WTC11 (cell line): ENCODE measurements around the gene TMEM88.

Experiments
- KAT7 ChIP-seq: sonication (generic); formaldehyde crosslinking; IDR thresholded peaks from 2 replicates; pipeline ENCODE4 v1.8.1; 2023; ENCODE audit warnings: missing genetic modification reagents, mild to moderate bottlenecking, borderline replicate concordance
- TF ChIP-seq, protein P1 (sequence below): sonication (generic); formaldehyde crosslinking; IDR thresholded peaks from 2 replicates; pipeline ENCODE4 v1.8.0; 2022; ENCODE audit warnings: mild to moderate bottlenecking, missing genetic modification reagents

DNA sequence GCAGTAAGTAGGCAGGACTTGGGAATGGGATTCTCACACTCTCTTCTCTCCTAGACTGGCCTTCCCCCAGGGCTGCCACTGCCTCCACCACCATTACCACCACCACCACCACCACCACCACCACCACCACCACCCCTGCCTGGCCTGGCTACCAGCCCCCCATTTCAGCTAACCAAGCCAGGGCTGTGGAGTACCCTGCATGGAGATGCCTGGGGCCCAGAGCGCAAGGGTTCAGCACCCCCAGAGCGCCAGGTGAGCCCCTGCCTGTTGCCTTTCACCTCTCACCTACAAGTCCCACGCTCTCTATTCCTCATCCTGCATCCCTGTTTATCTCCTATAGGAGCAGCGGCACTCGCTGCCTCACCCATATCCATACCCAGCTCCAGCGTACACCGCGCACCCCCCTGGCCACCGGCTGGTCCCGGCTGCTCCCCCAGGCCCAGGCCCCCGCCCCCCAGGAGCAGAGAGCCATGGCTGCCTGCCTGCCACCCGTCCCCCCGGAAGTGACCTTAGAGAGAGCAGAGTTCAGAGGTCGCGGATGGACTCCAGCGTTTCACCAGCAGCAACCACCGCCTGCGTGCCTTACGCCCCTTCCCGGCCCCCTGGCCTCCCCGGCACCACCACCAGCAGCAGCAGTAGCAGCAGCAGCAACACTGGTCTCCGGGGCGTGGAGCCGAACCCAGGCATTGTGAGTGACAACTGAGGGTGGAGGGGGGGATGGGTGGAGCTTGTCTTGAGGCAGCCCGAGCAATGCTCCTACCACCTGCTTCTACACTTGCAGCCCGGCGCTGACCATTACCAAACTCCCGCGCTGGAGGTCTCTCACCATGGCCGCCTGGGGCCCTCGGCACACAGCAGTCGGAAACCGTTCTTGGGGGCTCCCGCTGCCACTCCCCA is 7.9 kb upstream of the TMEM88 start:
- TF ChIP-seq KAT7 (CRISPR knock-in tag): no peak
- TF ChIP-seq, protein P1, sequence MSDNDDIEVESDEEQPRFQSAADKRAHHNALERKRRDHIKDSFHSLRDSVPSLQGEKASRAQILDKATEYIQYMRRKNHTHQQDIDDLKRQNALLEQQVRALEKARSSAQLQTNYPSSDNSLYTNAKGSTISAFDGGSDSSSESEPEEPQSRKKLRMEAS (CRISPR knock-in tag): no peak
